H1 (cell line): ENCODE results near the gene ADAM12. TPM values are rescaled to one million over a fixed set of nuclear protein-coding genes. Genes with fewer than 3 reads are reported as not detected.

Experiments used
- CBX8 ChIP-seq: fragments of 300-800, 300-1000 bp; sonication (generic); IDR thresholded peaks from 2 replicates; pipeline ENCODE4 v1.7.1; 2016; ENCODE audit warnings: low read depth, low read length, borderline replicate concordance
- SAP30 ChIP-seq: fragments of 300-600 bp; sonication (generic); IDR thresholded peaks from 2 replicates; pipeline ENCODE4 v1.7.1; 2012; ENCODE audit warnings: low read length, moderate library complexity, mild to moderate bottlenecking, inconsistent platforms; ENCODE audit not compliant: insufficient read depth, insufficient replicate concordance
- polyA plus RNA-seq, 7 experiments: library from polyadenylated mRNA; depleted of rRNA in 3 of 7; stranded (reverse) in 5 of 7; unstranded in 2 of 7; fragments of >200 nt in 5 of 7; fragments of 200-250 nt in 2 of 7; gene quantifications; 1 replicate in 5 of 7; 2 replicates in 1 of 7; 4 replicates in 1 of 7; pipeline versions ENCODE4 v1.2.1 to v1.2.3, GENCODE V29; 2011 to 2013; ENCODE audit warnings: missing spikeins in 2 of 7, mixed read lengths in 2 of 7
- total RNA-seq: library from RNA; stranded (reverse); fragmentation: NEBNext Ultra II Directional; extraction: Animal tissue kit (Norgen Biotek cat#: 25700); gene quantifications from 2 replicates; pipeline ENCODE4 v1.2.1, GENCODE V29; 2021

The ADAM12 gene
- total and polyA plus RNA-seq, 2 of the 8 experiments (the other 6 are each of a cell fraction or from before 2014, with no cell fraction given), result 0.07 to 0.17 TPM

- TF ChIP-seq CBX8 (no peak), SAP30 (no peak)
Measured at GRCh38 chr10:126398924-126399323, 10.6 kb upstream of the ADAM12 start (continued).
